OCI-LY3 (cell line): ENCODE results near the gene SPNS2.

ENCODE experiments used
- EZH2phosphoT487 ChIP-seq: fragments of 200-600 bp; shearing (Covaris generic); IDR thresholded peaks from 2 replicates; pipeline ENCODE4 v1.6.1; 2018; ENCODE audit warnings: antibody characterized with exemption, mixed run types, low read depth
- TF ChIP-seq, protein P1 (sequence below): fragments of 200-600, 300-600 bp; sonication (generic); IDR thresholded peaks from 2 replicates; pipeline ENCODE4 v1.5.1; 2014; ENCODE audit warnings: antibody characterized with exemption, low read length, low read depth

GRCh38 chr17:4485676-4486646 is 12.7 kb upstream of the SPNS2 start:
- TF ChIP-seq, protein P1, sequence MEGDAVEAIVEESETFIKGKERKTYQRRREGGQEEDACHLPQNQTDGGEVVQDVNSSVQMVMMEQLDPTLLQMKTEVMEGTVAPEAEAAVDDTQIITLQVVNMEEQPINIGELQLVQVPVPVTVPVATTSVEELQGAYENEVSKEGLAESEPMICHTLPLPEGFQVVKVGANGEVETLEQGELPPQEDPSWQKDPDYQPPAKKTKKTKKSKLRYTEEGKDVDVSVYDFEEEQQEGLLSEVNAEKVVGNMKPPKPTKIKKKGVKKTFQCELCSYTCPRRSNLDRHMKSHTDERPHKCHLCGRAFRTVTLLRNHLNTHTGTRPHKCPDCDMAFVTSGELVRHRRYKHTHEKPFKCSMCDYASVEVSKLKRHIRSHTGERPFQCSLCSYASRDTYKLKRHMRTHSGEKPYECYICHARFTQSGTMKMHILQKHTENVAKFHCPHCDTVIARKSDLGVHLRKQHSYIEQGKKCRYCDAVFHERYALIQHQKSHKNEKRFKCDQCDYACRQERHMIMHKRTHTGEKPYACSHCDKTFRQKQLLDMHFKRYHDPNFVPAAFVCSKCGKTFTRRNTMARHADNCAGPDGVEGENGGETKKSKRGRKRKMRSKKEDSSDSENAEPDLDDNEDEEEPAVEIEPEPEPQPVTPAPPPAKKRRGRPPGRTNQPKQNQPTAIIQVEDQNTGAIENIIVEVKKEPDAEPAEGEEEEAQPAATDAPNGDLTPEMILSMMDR = no peak
- TF ChIP-seq EZH2phosphoT487 = no peak
